Measurements from ENCODE around the gene IDH2.

GRCh38 chr15:90040618-90041017, 61.6 kb downstream of the IDH2 start:
- TF ChIP-seq EZH2 (IDR thresholded peaks at IDR 0.05) (no peak), POLR2AphosphoS5 (IDR thresholded peaks at IDR 0.05; ENCODE audit: borderline replicate concordance, low read depth, low read length) (no peak)
